NCI-H748 (cell line): ENCODE data around the gene ZSWIM1.
"Not testable (repeated sequence)": the region's sequence is repeated elsewhere in the genome, so short reads cannot be mapped to it uniquely, and the experiment has no call there.

Experiments used
- DNase-seq: peaks from one replicate; lab custom pipeline; 2025; ENCODE audit not compliant: unreplicated experiment; lab: John Stamatoyannopoulos, UW

ZSWIM1 gene

GRCh38 chr20:45925821-45926506 is 44.9 kb downstream of the ZSWIM1 start:
- no peak for DNase-seq

- DNase-seq, result no peak
These were observed 45.7 kb downstream of the ZSWIM1 start for GRCh38 chr20:45926731-45927070.

- no peak for DNase-seq
These were observed 46.2 kb downstream of the ZSWIM1 start for GRCh38 chr20:45927071-45927878.

- DNase-seq, result not testable (repeated sequence)
These were observed 50.7 kb downstream of the ZSWIM1 start for GRCh38 chr20:45931680-45932079.

- DNase-seq, result peak; percentile 93
These were observed 52.4 kb downstream of the ZSWIM1 start for GRCh38 chr20:45933266-45934045.

- DNase-seq, result peak; percentile 73
These were observed 53.1 kb downstream of the ZSWIM1 start for GRCh38 chr20:45934046-45934585.
